Stimulated activated CD8-positive, alpha-beta memory T cell treated with anti-CD3 and anti-CD28 coated beads, Interleukin-2, amount 100 ng/mL, for 1 hour (primary cell): ENCODE results near the gene F8.
A peak's percentile ranks its signal among the peaks of the same experiment; 100 is the strongest.
"Not testable (repeated sequence)": the region's sequence is repeated elsewhere in the genome, so short reads cannot be mapped to it uniquely, and the experiment has no call there.

Experiments used
- DNase-seq, 2 donors: peaks; one replicate each; pipeline ENCODE4 v3.0.0-alpha.2; 2020; ENCODE audit warnings: low read depth in 2 of 2

F8 gene

GRCh38 chrX:154986826-154987575 is 35.5 kb downstream of the F8 start:
- DNase-seq, result no peak

DNA sequence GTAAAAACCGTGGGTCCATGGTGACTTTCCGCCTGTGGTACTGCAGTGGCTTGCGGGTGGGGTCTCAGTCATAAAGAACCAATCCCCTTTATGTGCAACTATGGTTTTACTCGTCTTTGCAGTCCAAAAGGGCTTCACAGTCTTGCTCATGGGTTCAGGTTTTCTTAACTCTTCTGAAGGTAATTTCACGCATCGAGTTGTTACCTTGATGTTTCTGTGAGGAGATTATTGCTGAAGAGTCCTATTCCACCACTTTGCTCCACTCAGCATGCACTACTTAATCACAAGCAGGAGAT is 41.5 kb downstream of the F8 start:
- DNase-seq, result no peak

GRCh38 chrX:154980330-154981115 is 42.0 kb downstream of the F8 start:
- peak; percentile 51 to 53 for DNase-seq

- DNase-seq, result no peak
Observed at GRCh38 chrX:154979629-154980028, 42.9 kb downstream of the F8 start.

- no peak for DNase-seq
Observed at GRCh38 chrX:154968353-154968752, 54.2 kb downstream of the F8 start.

DNA sequence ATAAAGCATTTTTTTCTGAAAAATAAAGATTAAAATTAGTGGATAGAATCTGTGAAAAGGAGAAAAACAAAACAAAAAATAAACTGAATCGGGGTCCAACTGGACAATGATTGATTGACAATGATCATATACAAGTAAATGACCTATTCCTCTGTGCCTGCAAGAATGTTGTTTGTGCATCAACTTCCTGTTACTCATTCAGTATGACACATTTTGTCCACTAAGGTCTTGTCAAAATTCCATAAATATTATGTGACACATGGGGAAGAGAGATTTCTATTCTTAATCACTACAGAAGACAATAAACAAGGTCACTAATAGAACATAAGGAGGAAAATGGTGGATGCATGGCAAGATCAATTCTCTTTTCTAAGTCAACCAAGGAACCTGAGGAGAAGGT is 54.9 kb downstream of the F8 start:
- DNase-seq, result no peak

GRCh38 chrX:154961947-154962346 is 60.6 kb downstream of the F8 start:
- DNase-seq, result no peak

GRCh38 chrX:154955799-154956198 is 66.7 kb downstream of the F8 start:
- DNase-seq, result not testable (repeated sequence)

DNA sequence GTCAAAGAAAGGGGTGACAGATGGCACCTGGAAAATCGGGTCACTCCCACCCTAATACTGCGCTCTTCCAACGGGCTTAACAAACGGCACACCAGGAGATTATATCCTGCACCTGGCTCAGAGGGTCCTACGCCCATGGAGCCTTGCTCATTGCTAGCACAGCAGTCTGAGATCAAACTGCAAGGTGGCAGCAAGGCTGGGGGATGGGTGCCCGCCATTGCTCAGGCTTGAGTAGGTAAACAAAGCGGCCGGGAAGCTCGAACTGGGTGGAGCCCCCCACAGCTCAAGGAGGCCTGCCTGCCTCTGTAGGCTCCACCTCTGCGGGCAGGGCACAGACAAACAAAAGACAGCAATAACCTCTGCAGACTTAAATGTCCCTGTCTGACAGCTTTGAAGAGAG is 83.3 kb downstream of the F8 start:
- not testable (repeated sequence) for DNase-seq

- not testable (repeated sequence) for DNase-seq
Observed at GRCh38 chrX:154924771-154925170, 97.8 kb downstream of the F8 start.

GRCh38 chrX:154918060-154918483 is 104.5 kb downstream of the F8 start:
- no peak for DNase-seq

DNA sequence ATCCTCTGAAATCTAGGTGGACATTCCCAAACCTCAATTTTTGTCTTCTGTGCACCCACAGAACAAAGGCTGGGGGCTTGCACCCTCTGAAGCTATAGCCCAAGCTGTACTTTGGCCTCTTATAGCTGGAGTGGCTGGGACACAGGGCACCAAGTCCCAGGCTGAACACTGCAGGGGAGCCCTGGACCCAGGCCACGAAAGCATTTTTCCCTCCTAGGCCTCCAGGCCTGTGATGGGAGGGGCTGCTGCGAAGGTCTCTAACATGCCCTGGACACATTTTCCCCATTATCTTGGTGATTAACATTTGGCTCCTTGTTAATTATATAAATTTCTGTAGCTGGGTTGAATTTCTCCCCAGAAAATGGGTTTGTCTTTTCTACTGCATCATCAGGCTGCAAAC is 108.5 kb downstream of the F8 start:
- no peak for DNase-seq

GRCh38 chrX:154910528-154910927 is 112.0 kb downstream of the F8 start:
- DNase-seq, result not testable (repeated sequence)

GRCh38 chrX:154910048-154910447 is 112.5 kb downstream of the F8 start:
- not testable (repeated sequence) for DNase-seq

DNA sequence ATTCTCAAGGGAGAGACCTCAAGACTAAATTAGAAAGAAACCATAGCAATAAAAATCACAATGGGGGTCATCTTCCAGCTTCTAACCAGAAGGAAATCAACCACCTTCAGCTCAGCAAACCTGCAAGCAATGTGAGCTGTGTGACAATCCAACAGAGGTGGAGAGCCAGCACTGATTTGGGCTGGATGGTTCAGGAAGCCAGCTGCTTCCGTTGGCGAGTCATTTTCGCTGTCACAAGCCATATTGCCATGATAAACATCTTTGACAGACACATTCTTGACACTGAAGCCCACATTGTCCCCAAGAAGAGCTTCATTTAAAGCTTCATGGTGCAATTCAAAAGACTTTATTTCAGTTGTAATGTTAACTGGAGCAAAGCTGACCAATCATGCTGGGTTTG is 113.7 kb downstream of the F8 start:
- DNase-seq, result no peak

DNA sequence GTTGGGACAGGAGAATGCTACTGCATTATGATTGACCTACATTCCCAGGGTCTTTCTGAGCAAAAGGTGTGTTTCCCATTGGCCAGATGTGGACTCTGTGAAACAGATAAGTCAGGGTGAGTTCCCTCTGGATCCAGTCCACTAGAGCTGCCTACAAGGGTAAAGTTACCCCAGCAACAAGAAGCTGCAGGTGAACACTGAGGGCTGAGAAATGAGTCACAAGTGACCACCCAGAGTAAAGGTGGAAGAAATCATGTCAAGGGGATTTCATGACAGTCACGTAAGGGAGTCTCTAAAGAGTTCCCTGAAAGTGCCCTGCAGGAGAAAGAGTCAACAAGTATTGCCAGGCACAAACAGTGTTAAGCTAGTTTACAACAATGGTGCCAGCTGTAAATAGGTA is 120.1 kb downstream of the F8 start:
- no peak for DNase-seq

DNA sequence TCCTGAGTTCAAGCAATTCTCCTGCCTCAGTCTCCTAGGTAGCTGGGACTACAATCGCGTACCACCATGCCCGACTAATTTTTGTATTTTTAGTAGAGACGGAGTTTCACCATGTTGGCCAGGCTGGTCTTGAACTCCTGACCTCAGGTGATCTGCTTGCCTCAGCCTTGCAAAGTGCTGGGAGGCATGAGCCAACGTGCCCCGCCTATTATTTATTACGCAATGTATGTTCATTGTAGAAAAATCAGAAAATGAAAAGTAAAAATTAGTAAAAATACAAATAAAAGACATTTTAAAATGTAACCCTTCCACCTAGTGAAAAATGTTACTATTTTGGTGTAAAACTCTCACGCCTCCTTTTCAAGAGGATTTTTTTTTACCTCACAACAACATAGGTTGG is 122.2 kb downstream of the F8 start:
- DNase-seq, result no peak

DNA sequence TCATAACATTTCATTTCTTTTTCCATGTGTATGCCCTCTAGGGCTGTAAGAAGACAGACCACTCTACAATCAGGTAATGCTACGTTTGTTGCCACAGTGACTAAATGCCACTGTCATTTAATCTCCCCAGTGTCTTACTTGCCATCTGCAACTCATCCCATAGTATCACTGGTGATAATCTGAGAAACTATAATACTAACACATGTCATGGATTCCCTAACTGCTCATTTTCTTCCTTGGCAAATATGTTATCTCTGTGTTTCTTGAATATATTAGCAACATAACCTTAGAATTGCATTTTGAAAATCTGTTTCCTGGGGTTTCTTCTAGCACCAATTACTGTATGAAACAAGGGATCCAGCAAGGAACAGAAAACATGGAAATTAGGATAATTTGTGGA is 130.2 kb downstream of the F8 start:
- no peak for DNase-seq

- DNase-seq, result no peak
Observed at GRCh38 chrX:154890990-154891639, 131.4 kb downstream of the F8 start.

DNA sequence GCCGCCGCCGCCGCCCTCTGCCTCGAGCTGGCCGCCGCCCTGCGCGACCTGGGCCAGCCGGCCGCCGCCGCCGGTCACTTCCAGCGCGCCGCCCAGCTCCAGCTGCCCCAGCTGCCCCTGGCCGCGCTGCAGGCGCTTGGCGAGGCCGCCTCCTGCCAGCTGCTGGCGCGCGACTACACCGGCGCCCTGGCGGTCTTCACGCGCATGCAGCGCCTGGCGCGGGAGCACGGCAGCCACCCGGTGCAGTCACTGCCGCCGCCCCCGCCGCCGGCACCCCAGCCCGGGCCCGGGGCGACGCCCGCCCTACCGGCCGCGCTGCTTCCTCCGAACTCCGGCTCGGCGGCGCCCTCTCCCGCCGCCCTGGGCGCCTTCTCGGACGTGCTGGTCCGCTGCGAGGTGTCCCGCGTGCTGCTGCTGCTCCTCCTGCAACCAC is 135.7 kb downstream of the F8 start:
- DNase-seq, result not testable (repeated sequence)

GRCh38 chrX:154886069-154886788 is 136.3 kb downstream of the F8 start, which contains the start of gene F8A1:
Gene F8A1 (plus strand): TSS chrX:154886355. CDS start chrX:154886375, 20 bp downstream.
- not testable (repeated sequence) for DNase-seq

DNA sequence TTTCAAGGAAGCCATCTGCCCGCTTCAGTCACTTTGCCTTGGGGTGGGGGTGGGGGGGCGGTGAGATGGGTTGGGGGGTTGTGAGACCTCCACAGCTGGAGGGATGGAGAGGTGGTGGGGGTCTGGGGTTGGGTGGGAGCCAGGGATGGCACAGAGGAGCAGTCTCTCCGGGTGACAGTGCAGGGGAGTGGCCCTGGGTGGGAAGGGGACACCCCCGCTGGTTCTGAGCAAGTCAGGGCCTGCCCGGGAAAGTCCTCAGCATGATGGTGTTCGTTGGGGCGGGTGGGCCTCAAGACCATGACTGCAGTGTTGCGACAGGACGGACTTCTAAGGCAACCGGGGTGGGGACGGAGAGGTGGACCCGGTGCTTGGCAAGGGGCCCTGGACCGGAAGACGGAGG is 137.0 kb downstream of the F8 start:
- DNase-seq, result not testable (repeated sequence)
